ENCODE measurements around the gene MANSC1.
"Not testable (repeated sequence)": the region's sequence is repeated elsewhere in the genome, so short reads cannot be mapped to it uniquely, and the experiment has no call there.

The MANSC1 gene

DNA sequence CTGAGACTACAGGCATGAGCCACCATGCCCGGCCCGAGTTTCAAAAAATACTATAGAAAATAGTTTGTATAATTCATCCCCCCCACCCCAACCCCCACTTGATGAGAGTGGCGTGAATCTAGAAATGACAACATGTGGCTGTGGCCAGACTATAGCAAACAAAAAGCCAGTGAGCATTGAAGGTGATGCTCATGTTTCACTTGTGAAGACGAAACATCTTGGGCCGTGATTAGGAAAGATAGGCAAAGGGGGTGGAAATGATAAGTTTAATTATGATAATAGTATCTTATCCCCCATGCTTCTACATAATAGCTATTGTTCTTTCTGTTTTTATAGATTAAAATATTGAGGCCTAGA is 15.4 kb upstream of the MANSC1 start:
- DNase-seq (ENCODE audit: low spot score) = no peak

DNA sequence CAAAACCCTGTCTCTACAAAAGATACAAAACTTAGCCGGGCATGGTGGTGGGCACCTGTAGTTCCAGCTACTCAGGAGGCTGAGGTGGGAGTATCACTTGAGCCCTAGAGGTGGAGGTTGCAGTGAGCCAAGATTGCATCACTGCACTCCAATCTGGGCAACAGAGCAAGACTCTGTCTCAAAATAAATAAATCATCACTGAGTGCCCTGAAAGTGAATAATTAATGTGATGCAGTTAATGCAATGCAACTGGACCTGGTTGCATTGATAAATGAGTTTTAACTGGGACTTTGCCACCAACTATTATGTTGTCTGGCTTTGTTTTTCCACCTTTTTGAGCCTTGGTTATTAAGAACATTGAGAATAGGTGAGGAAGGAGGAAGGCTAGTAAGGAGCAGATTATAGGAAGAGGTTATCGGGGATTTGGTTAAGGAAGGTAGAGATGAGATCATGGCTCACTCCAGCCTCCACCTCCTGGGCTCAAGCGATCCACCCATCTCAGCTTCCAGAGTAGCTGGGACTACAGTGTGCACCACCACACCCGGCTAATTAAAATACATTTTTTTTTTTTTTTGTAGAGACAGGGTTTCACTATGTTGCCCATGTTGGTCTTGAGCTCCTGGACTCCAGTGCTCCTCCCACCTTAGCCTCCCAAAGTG is 14.9 kb upstream of the MANSC1 start:
- no peak for DNase-seq (ENCODE audit: low spot score)

DNA sequence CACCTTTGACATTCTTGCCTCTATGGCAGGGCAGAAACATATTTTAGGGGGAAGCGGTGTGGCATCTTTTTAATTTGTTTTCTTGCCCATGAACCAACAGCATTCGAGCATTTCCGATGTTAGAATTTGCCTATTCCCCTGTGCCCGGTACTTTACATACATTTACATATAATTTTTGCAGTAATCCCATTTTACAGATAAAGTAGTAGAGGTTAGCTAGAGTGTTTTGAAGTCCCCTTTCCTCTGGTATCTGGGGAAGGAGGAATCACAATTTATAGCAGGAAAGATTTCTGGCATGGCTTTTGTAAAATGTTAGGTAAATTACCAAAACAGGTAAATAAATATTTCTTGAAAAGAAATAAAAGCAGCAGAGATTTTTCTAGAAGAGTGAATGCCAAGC is 8.5 kb upstream of the MANSC1 start:
- no peak for DNase-seq (ENCODE audit: low spot score)

DNA sequence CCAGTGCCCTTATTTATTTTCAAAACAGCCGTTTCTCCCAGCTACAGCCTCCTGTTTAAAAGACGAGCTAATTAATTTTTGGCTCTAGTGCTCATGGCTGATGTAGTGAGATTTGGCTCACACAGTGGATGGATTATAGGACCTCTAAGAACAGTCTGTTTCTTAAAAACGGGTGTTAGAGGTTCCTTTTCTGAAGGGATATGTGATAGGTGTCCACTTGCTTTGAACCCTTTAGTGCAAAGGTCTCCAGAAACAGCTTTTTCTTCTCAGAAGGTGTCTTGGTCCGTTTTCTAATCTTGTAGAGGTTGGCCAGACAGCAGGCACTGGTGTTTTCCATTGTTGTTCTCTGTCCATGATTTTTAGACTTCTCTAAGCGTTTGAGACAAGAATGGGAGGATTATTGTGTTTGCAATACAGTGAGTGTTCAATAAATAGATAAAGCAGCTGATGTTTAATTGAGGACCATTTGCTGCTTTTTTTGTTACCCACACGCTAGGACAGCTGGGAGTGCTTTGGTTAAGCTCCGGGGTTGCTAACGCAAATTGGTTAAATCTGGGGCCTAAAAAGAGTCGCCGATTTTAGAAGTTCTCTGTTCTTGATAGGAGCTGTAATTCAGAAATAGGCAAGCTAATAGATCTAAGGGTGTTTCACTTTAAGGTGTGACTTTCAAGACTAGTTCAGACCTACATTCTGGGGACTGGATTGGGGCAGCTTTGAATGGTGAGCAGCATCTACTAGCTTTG is 7.8 kb upstream of the MANSC1 start:
- DNase-seq (ENCODE audit: low spot score) = no peak

DNA sequence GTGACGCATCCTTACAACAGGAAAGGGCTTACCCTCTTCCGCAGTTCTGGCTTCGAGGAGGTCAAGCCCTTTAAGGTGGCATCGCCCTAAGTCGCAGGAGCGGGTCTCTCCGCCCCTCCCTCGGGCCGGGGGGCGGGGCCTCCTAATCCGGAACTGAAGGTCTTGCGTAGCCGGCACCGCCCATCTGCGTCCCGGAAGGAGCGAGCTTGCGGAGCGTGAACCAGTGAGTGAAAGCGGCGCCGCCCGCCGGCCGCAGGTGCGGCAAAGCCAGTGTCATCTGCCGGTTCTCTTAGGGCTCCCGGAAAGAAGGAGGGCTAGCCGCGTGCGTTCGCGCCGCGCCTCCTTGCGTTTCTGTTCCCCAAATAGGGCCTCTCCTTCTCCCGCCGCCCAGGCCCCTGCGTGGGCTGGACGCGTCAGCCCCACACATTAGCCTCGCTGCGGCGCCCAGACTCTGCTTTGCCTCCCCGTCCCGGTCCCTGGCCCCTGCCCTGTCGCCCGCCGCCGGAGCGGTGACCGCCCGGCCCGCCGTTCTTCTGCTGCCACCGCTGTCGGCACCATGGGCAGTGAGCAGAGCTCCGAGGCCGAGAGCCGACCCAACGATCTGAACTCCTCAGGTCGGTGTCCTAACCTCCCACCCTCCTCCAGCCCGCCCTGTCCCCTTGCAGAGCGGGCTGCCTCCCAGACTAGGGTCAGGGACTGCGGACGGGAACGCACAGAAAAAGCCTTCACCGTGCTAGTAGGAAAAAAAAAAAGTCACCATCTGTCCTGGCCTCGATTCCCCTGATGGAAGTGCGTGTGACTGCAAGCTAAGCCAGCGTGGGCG is 7.1 kb upstream of the MANSC1 start, which contains the start of gene BORCS5:
BORCS5 (plus strand) TSS at position 183 of the 823 bp plus-strand sequence; CDS start at position 557, 374 bp downstream.
- peak; percentile 97 for DNase-seq (ENCODE audit: low spot score)

DNA sequence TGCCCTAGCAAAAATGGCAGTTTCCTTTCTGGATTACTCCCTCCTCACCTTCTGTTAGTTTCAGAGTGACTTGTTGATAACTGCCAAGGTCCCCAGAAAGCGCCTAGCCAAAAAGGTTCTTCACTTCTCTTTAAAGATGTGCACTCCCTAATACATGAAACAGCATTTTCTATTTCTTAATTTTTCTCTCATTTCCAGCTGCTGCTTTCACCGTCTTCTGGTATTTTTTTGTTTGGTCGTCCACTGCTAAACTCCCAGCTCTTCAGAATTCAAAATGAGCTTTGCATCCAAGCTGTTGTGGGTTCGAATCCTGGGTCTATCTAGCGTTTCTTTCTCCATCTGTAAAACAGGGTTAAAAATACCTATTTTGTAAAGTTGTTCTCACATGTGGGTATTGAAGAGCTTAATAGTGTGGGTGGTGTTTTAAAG is 6.4 kb upstream of the MANSC1 start:
- no peak for DNase-seq (ENCODE audit: low spot score)

DNA sequence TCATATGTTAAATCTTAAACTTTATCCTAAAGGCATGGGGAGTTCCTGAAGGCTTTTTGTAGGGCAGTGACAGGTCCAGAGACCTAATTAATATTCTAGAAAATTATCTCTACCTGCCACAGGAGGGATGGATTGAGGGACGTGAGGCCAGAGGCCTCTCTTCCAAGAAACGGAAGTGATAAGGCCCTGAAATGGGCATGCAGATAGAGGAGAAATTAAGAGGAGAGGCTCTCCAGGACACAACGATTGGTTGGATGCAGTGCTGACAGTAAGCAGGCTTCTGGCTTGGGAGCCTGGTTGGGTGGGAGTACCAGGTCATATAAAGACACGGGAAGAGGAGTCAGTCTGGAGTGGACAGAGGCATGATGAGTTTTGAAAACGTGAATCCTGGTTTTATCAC is 3.8 kb upstream of the MANSC1 start:
- DNase-seq (ENCODE audit: low spot score) = peak; percentile 40

DNA sequence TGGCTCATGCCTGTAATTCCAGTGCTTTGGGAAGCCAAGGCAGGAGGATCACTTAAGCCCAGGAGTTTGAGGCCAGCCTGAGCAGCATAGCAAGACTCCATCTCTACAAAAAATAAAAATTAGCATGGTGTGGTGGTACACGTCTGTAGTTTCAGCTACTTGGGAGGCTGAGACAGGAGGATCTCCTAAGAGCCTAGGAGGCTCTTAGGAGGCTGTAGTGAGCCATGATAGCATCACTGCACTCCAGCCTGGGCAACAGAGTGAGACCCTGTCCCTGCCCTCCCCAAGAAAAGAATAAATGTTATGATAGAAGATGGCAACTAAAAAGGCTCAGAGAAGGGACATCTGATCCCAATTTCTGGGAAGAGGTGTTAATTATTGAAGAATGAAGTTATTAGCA is 3.2 kb upstream of the MANSC1 start:
- no peak for DNase-seq (ENCODE audit: low spot score)

DNA sequence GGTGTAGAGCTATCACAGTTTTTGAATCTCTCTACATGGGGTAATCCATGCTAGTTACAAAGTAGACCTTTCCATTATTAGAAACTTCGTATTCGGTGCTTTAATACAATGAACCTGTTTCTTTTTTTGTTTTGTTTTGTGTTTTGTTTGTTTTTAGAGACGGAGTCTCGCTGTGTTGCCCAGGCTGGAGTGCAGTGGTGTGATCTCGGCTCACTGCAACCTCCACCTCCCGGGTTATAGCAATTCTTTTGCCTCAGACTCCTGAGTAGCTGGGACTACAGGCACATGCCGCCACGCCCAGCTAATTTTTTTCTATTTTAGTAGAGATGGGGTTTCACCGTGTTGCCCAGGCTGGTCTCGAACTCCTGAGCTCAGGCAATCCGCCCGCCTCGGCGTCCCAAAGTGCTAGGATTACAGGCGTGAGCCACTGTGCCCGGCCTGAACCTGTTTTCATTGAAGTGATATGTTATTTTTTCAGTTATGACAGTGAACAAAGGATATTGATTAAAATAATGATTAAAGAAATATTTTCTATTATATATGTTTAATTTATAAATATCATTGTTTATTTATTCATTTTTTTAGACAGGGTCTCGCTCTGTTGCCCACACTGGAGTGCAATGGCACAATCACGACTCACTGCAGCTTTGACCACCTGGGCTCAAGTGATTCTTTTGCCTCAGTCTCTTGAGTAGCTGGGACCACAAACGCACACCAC is 1.6 kb upstream of the MANSC1 start:
- DNase-seq (ENCODE audit: low spot score) = not testable (repeated sequence)

DNA sequence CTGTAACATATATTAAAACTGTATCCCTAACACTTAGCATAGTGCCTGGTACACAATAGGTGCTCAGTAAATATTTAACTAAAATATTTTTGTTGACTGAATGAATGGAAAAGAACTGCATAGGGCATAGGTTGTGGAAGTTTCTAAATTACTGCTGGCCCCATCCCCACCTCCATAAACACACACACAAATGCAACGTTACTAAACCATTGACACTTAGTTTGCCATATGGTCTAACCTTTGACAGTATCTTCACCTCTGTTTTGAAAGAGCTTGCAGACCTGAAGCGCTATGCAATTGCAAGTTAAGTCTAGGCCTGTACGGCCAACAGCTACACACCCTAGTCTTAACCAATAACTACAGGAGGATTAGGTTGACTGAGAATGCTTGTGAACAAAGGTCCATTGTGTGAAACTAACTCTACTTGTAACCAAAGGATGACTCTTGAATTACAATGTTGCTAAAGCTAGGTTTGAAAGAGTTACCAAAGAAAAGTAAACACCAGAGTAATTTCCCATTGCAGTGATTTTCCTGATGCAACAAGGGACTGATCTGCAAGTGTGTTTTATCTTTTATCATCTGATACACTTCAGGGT is 924 bp upstream of the MANSC1 start:
- DNase-seq (ENCODE audit: low spot score) = no peak

DNA sequence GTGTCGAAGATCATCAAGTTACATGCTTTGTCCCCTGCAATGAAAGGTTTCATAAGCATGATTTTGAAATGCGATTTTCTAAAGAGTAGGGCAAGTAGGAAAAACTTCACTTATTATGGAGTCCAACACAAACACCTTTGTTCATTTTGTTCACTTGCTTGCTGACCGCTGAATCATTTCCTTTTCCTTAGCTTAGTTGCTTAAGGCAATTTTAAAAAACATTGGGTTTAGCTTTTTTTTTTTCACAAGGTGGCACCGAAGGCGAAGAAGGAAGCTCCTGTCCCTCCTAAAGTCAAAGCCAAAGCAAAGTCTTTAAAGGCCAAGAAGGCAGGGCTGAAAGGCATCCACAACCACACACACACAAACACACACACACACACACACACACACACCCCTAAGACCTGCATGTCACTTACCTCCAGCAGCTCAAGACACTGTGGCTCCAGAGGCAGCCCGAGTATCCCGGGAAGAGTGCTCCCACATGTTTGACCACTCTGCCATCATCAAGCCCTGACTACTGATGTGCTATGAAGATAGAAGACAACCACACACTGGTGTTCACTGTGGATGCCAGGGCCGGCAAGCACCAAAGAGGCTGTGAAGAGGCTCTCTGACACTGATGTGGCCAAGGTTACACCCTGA is 11.4 kb downstream of the MANSC1 start:
- no peak for DNase-seq (ENCODE audit: low spot score)

DNA sequence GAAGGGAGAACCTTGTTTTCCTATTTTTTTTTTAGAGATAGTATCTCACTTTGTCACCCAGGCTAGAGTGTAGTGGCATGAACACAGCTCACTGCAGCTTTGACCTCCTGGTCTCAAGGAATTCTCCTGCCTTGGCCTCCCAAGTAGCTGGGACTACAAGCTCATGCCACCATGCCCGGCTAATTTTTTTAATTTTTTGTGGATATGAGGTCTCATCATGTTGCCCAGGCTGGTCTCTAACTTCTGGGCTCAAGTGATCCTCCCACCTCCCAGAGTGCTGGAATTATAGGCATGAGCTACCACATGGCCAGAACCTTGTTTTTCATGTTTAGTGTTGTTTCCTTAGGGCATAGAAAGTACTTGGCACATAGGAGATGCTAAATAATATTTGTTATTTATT is 13.5 kb downstream of the MANSC1 start:
- DNase-seq (ENCODE audit: low spot score) = no peak

DNA sequence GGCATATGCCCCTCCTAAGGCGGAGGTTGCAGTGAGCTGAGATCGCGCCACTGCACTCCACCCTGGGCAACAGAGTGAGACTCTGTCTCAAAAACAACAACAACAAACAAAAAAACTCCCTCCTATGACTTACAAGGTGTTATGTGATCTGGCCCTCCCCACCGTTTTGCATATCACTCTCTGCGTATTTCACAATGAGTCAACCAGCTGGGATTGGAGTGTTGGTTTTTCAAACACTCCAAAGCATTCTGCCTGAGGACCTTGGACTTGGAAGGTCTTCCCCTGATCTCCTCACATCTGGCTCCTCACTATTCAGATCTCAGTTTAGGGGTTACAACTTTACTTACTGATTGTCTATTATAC is 14.0 kb downstream of the MANSC1 start:
- DNase-seq (ENCODE audit: low spot score) = no peak

DNA sequence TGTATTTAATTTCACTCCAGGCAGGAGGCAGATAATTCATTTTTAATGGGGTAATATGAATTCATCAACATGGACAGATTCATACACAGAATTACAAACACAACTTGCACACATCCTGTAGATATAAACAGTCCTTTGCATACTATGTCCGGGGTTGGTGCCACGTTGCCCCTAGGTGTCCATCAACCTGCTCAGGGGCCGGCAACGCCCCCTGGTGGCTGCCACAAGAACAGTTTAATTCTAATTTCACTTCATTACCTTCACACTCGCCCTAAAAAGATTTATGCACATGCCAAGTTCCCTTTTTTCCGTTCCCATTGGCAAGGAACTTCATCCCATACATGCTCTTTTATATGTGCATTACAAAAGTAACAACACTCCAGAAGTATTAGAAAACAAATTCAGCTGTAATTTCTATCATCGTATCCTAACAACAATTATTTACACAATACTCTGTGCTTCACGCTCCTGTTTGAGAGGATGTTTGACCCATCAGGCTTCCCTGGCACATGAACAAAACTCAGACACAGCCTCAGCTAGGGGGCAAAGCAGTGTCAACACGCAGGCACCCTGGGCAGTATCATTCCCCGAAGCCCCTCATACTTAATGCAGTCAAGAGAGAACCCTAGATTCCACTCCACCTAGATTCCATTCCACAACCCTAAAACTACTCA is 15.5 kb downstream of the MANSC1 start:
- peak; percentile 73 for DNase-seq (ENCODE audit: low spot score)

DNA sequence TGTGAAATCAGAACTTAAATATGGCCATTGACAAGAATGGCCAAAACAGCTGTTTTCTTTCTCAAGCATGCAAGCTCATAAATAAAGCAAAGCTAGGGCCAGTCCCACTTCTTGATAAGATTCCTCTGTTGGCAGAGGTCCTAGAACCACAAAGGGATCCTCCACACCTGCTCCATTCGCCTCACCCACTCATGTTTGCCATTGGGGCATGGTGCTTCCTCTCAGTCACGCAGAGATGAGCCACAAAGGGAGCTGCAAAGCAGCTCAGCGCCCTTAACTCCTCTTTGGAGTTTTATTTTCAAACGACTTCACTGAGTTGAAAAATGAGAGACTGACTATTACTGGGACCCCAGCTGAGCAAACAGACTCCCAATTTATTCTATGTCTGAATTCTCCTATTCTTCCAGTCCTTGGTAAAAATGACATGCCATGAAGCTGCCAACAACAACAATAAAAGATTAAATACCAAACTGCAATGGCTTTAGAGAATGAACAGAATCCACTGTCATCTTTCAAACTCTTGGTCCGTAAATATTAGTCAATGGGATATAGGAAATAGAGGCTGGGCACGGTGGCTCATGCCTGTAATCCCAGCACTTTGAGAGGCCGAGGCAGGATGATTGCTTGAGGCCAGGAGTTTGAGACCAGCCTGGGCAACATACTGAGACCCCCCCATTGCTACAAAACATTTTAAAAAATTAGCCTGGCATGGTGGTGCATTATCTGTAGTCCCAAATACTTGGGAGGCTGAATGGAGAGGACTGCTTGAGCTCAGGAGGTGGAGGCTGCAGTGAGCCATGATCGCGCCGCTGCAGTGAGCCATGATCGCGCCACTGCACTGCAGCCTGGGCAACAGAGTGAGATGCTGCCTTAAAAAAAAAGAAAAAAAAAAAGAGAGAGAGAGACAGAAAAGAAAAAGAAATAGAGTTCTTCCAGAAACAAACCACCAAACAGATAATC is 16.4 kb downstream of the MANSC1 start:
- DNase-seq (ENCODE audit: low spot score) = no peak

DNA sequence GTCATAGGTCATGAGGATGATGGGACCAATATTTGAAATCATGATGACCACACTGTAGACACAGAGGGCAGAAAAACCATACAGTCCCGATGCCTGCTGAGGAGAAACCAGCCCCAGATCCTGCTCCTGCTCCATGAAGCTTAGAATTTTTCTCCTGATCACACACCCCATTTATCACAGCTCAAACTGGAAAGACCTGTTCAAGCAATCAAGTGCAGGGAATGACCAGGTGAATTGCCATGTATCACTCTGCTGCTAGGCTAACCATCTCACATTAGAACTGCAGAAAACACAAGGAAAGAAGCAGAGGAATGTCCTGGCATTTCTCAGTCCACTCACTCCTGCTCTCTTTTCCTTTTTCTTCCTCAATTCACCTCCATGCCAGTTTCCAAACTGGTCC is 18.1 kb downstream of the MANSC1 start:
- no peak for DNase-seq (ENCODE audit: low spot score)

DNA sequence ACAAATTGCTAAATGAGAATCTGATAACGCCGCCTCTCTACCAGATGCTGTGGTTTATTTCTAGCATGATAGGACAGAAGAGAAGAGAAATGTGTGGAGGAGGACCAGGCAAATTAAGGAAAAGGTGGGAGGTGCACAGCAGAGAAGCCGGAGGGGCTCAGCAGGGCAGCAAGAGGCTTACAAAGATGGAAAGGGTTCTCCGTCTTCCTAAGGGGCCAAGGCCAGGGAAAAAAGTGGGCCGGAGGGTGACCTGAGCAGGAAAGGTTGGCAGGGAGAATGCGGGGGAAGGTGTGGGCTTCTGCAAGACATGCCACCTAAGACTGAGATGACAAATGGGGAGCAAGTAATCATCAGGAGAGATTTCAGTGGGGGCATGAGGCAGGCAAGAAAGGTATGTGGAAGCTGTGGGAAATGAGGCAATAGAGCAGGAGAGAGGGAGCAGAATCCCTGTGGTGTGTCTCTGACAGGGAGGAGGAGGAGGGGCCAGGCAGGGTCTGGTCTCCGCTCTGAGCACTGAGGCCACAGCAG is 18.7 kb downstream of the MANSC1 start:
- DNase-seq (ENCODE audit: low spot score) = no peak

DNA sequence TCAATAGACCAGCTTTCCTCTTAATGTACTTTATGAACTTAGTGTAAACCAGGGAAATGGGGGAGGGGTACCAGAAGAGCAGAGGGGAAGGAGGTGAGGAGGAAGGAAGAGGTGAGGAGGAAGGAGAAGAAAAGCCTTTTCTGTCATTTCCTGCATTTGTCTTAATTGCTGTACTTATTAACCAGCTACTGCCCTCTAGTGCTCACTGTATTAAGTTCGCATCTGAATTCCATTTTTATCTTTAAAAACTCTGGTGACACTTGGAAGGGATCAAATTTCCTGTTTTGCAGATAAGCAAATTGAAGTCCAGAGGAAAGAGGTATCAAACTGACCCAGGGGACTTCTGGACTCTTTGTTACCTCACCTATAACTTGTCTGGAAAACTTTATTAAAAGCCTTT is 22.2 kb downstream of the MANSC1 start:
- peak; percentile 65 for DNase-seq (ENCODE audit: low spot score)

DNA sequence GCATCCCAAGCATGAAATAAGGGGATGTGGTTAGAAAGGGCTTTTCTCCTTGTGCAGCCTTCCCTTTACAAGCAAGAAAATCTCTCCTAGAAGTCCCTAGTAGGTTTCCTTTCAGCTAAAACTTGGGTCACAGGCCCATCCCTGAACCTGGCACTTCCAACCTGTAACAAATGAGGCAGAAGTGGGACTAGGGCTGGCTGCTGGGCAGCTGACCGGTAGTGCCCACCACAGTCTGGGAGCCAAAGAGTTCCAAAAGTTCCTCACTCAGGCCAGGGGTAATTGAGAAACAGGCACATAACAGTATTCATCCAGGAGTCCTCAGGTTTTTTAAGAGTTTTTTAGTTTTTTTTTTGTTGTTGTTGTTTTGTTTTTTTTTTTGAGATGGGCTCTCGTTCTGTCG is 23.8 kb downstream of the MANSC1 start:
- DNase-seq (ENCODE audit: low spot score) = no peak

Data from hematopoietic multipotent progenitor cell treated with erythropoietin and hydrocortisone succinate and interleukin-3 and kit ligand, for 17 days (in vitro differentiated cells).